ENCODE measurements around the gene MARCHF3. TPM values are rescaled to one million over a fixed set of nuclear protein-coding genes. Genes with fewer than 3 reads are reported as not detected.

Gene MARCHF3
- polyA plus RNA-seq, 1 donor from 2014 or later = 3.9 TPM

DNA sequence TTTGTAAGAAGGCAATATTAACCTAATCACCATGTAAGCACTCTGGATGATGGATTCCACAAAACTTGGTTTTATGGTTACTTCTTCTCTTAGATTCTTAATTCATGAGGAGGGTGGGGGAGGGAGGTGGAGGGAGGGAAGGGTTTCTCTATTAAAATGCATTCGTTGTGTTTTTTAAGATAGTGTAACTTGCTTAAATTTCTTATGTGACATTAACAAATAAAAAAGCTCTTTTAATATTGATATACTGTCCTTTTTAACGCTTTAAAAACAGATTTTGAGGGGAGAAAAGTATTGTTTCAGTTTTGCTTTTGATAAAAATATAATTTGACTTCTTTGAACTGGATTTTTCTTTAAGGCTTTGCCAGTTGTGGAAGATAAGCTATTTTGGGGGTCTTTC is 193.6 kb downstream of the MARCHF3 start:
- Histone ChIP-seq H3K79me2 (replicated peaks; ENCODE audit: insufficient read depth, low read length) (no peaks in the 10 kb centered on the region), H3K27ac (ENCODE audit: low read length) (no peak overlapping the region), H3K9me3 (ENCODE audit: low read length) (no peaks in the 10 kb centered on the region), H2AFZ (ENCODE audit: low read depth, low read length) (no peak overlapping the region), H3F3A (ENCODE audit: insufficient read depth, low read length, poor library complexity, severe bottlenecking) (no peaks in the 10 kb centered on the region), H4K20me1 (ENCODE audit: insufficient read depth) (no peaks in the 10 kb centered on the region), H3K9ac (ENCODE audit: low read length) (no peak overlapping the region), H3K36me3 (ENCODE audit: insufficient read depth, low read length) (no peaks in the 10 kb centered on the region), H3K4me2 (ENCODE audit: low read length) (no peak overlapping the region), H3K27me3 (ENCODE audit: insufficient read depth, low read depth, low read length) (no peaks in the 10 kb centered on the region), H3K9me2 (ENCODE audit: insufficient read depth, low read length) (no peaks in the 10 kb centered on the region), H3K4me3 (ENCODE audit: low read length) (no peak overlapping the region)
- TF ChIP-seq TAF1 (IDR thresholded peaks at IDR 0.05; ENCODE audit: low read depth) (no peak), RAD21 (conservative IDR thresholded peaks at IDR 0.05) (no peak), MXI1 (conservative IDR thresholded peaks at IDR 0.05; ENCODE audit: poor library complexity, severe bottlenecking) (no peak), POLR2AphosphoS5 (IDR thresholded peaks at IDR 0.05) (no peak), SMC3 (conservative IDR thresholded peaks at IDR 0.05; ENCODE audit: poor library complexity) (no peak), EZH2 (IDR thresholded peaks at IDR 0.05; ENCODE audit: borderline replicate concordance, insufficient read depth, low read length, poor library complexity, severe bottlenecking) (no peak), CTCF (IDR thresholded peaks at IDR 0.05; ENCODE audit: poor library complexity, severe bottlenecking) (no peak), REST (IDR thresholded peaks at IDR 0.05; ENCODE audit: borderline replicate concordance) (no peak), EP300 (conservative IDR thresholded peaks at IDR 0.05; ENCODE audit: poor library complexity, severe bottlenecking) (no peak)

- H2AFZ ChIP-seq (ENCODE audit: low read depth, low read length) = no peak overlapping the region
- H3K9me3 ChIP-seq (ENCODE audit: low read length) = no peaks in the 10 kb centered on the region
- TF ChIP-seq RAD21 (conservative IDR thresholded peaks at IDR 0.05) = no peak
- no peak for TF ChIP-seq POLR2AphosphoS5 (IDR thresholded peaks at IDR 0.05)
- no peak for TF ChIP-seq SMC3 (conservative IDR thresholded peaks at IDR 0.05; ENCODE audit: poor library complexity)
- TF ChIP-seq TAF1 (IDR thresholded peaks at IDR 0.05; ENCODE audit: low read depth) = no peak
- TF ChIP-seq EP300 (conservative IDR thresholded peaks at IDR 0.05; ENCODE audit: poor library complexity, severe bottlenecking) = no peak
- TF ChIP-seq MXI1 (conservative IDR thresholded peaks at IDR 0.05; ENCODE audit: poor library complexity, severe bottlenecking) = no peak
- TF ChIP-seq CTCF (IDR thresholded peaks at IDR 0.05; ENCODE audit: poor library complexity, severe bottlenecking) = no peak
- TF ChIP-seq EZH2 (IDR thresholded peaks at IDR 0.05; ENCODE audit: borderline replicate concordance, insufficient read depth, low read length, poor library complexity, severe bottlenecking) = no peak
- TF ChIP-seq REST (IDR thresholded peaks at IDR 0.05; ENCODE audit: borderline replicate concordance) = no peak
- no peak overlapping the region for H3K27ac ChIP-seq (ENCODE audit: low read length)
- H3K79me2 ChIP-seq (replicated peaks; ENCODE audit: insufficient read depth, low read length) = no peaks in the 10 kb centered on the region
- H3K36me3 ChIP-seq (ENCODE audit: insufficient read depth, low read length) = peaks cover 7% of the 10 kb centered on the region
- no peaks in the 10 kb centered on the region for H4K20me1 ChIP-seq (ENCODE audit: insufficient read depth)
- H3K4me3 ChIP-seq (ENCODE audit: low read length) = no peak overlapping the region
- H3K4me2 ChIP-seq (ENCODE audit: low read length) = no peak overlapping the region
- no peak overlapping the region for H3K9ac ChIP-seq (ENCODE audit: low read length)
- H3K9me2 ChIP-seq (ENCODE audit: insufficient read depth, low read length) = no peaks in the 10 kb centered on the region
- H3K27me3 ChIP-seq (ENCODE audit: insufficient read depth, low read depth, low read length) = no peaks in the 10 kb centered on the region
- no peaks in the 10 kb centered on the region for H3F3A ChIP-seq (ENCODE audit: insufficient read depth, low read length, poor library complexity, severe bottlenecking)
These were observed 199.2 kb downstream of the MARCHF3 start for GRCh38 chr5:126831156-126831555.

All from neural cell (in vitro differentiated cells).